ENCODE data around the gene ZNF324B. TPM values are rescaled to one million over a fixed set of nuclear protein-coding genes. Genes with fewer than 3 reads are reported as not detected.
A peak's percentile ranks its signal among the peaks of the same experiment; 100 is the strongest.

The ZNF324B gene
- total and polyA plus RNA-seq, 2 of the 4 experiments (the other 2 are of a cell fraction), result 3.5 to 4.1 TPM

DNA sequence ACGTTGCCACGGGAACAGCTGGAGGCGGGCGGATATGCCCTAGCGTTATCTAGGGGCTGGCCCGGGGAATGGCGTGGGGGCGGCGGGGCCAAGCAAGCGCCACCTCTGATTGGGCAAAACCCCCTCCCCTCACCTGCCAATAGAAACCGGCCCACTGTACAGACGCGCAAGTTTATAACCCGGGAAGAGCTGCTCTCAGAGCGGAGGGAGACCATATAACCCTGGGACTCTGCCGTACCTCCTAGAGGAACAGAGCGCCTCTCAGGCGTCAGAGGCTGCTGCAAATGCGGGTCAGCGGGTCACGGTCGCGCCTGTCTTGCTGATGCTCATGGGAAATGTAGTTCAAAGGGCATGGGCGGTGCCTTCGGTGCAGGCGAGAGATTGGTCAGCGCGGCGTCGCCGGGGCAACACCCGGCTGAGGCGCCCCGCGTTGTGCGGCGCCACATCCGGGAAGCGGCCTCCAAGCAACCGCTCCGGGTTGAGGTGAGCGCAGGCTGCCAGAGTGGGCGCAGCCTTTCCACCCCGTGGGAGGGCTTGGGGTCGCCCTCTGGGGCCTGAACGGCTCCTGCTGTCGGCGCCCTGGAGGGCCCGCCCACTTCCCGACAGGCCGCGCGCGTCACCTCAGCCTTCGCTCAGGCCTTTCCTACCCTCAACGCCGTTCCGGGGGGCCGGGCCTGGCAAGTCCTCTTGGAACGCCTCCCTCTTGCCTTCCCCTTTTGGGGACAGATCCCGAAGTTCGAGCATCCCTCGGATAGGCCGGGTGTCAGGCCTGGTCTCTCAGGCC is 24.5 kb downstream of the ZNF324B start, which contains the start of gene ZNF446 (continued):
- TF ChIP-seq MAZ (IDR thresholded peaks at IDR 0.05; ENCODE audit: borderline replicate concordance, low read depth, low read length), result no peak
- TF ChIP-seq POLR2A (IDR thresholded peaks at IDR 0.05; ENCODE audit: low read depth, low read length), result peak; percentile 63
- TF ChIP-seq SMC3 (IDR thresholded peaks at IDR 0.05; ENCODE audit: low read depth, low read length), result no peak

DNA sequence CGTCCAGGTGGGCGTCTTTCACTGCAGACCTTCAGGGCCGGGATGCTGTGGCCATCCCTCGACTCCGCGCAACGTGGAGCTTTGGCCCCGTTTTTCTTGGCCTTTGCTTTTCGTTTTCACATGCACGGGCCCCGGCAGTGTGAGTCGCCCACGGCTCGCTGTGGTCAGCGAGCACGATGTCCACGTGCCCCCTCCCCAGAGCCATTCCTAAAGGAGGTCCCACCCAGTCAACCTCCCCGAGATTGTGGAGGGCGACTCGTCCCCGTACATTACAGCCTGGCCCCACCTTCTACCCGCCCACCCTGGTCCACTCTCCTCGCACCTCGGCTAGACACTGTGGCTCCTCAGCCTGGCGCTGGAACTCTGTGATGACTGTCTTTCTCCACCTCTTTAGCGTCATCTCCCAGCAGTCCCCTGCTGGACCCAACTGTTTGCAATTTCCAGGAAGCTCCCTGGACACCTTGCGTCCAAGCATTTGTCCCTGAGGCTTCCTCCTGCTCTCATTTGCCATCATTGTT is 25.1 kb downstream of the ZNF324B start:
- BruUV-seq (replicated peaks), result no TSS peak
- CTCF ChIA-PET, result no interaction called here

More for the DNA sequence above, 25.1 kb downstream of the ZNF324B start:
- Histone ChIP-seq H4K20me1 (ENCODE audit: insufficient read depth, low read length) (peaks cover 17% of the 10 kb centered on the region; the same call in 1 of the 2 replicates), H2BK5ac (ENCODE audit: low read depth, low read length, poor library complexity, severe bottlenecking) (peak overlapping the region; percentile 57), H3K14ac (replicated peaks; ENCODE audit: low read depth, low read length) (peak overlapping the region; percentile 60), H2BK15ac (ENCODE audit: low read depth, low read length) (0 out of 3 replicates have a peak overlapping the region, but pooled peaks have one; percentile 67), H2AFZ (replicated peaks; ENCODE audit: low read length, poor library complexity) (peak overlapping the region; percentile 99), H4K8ac (ENCODE audit: low read depth in 2 of 2, low read length in 2 of 2) (peak overlapping the region; percentile 95 to 97), H2BK20ac (ENCODE audit: low read depth, low read length) (no peak overlapping the region), H3K18ac (ENCODE audit: low read depth, low read length) (peak overlapping the region; percentile 28; the same call in 1 of the 2 replicates), H3K56ac (ENCODE audit: extremely low read depth, insufficient read depth, low read length) (peak overlapping the region; percentile 68), H3K27ac (ENCODE audit: insufficient read depth, low read length) (peak overlapping the region; percentile 88), H3K79me1 (ENCODE audit: low read depth in 1 of 2, low read length in 2 of 2) (peaks cover 6 to 42% of the 10 kb centered on the region in 2 experiments; a peak in 3 of 4 replicates), H3K27me3 (ENCODE audit: control insufficient read depth, insufficient read depth, low read length) (no peaks in the 10 kb centered on the region), H3K4me1 (ENCODE audit: control insufficient read depth, insufficient read depth, low read length) (peaks cover 19% of the 10 kb centered on the region), H3K9ac (ENCODE audit: low read depth, low read length) (peak overlapping the region; percentile 87), H3K23ac (ENCODE audit: low read depth, low read length) (peak overlapping the region; percentile 85), H3K9me3 (ENCODE audit: control insufficient read depth, insufficient read depth, low read length) (no peaks in the 10 kb centered on the region), H2BK120ac (ENCODE audit: low read depth, low read length) (no peak overlapping the region; the same call in 1 of the 2 replicates), H3K4me2 (ENCODE audit: low read depth, low read length) (peak overlapping the region; percentile 87), H4K5ac (ENCODE audit: low read depth, low read length) (peak overlapping the region; percentile 85), H2AK5ac (ENCODE audit: low read depth, low read length) (peak overlapping the region; percentile 80), H4K91ac (ENCODE audit: insufficient read depth, low read depth, low read length) (peak overlapping the region; percentile 91), H3K36me3 (ENCODE audit: control insufficient read depth, insufficient read depth, low read length) (peaks cover 26% of the 10 kb centered on the region), H3K4ac (ENCODE audit: low read depth, low read length) (peak overlapping the region; percentile 90), H3K9me1 (ENCODE audit: insufficient read depth, low read length) (peaks cover 35% of the 10 kb centered on the region), H3K4me3 (ENCODE audit: insufficient read depth, low read depth, low read length) (peak overlapping the region; percentile 57), H2AK9ac (replicated peaks; ENCODE audit: low read depth, low read length, poor library complexity) (peak overlapping the region; percentile 92)
- dilution Hi-C loops (cut with HindIII; ENCODE audit: low sequenced_read_pairs, unreplicated experiment), result no loop called here
- WGBS, 2 experiments (ENCODE audit: extremely low coverage in 2 of 2, insufficient read length in 1 of 2), result 0% methylated on average over 3 of the region's 27 CpGs; no CpG with 5 or more reads in 1 of the 2 experiments
- POLR2A ChIA-PET (ENCODE audit: unreplicated experiment), result no interaction called here
- TF ChIP-seq MXI1 (IDR thresholded peaks at IDR 0.05; ENCODE audit: borderline replicate concordance, low read depth, low read length), result no peak; the same call in 1 of the 2 replicates
- TF ChIP-seq, protein P1, sequence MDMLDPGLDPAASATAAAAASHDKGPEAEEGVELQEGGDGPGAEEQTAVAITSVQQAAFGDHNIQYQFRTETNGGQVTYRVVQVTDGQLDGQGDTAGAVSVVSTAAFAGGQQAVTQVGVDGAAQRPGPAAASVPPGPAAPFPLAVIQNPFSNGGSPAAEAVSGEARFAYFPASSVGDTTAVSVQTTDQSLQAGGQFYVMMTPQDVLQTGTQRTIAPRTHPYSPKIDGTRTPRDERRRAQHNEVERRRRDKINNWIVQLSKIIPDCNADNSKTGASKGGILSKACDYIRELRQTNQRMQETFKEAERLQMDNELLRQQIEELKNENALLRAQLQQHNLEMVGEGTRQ (IDR thresholded peaks at IDR 0.05; ENCODE audit: low read depth, low read length), result peak; percentile 40; the same call in 1 of the 2 replicates
- DNase-seq (no peak), ATAC-seq (ENCODE audit: low read depth) (no peak)
- in situ Hi-C loops (cut with MboI; ENCODE audit: low sequenced_read_pairs), result no loop called here
- intact Hi-C loops (cut with micrococcal nuclease), result no loop called here
